SK-N-SH (cell line): Measurements from ENCODE around the gene NSUN7. TPM values are rescaled to one million over a fixed set of nuclear protein-coding genes. Genes with fewer than 3 reads are reported as not detected.
A peak's percentile ranks its signal among the peaks of the same experiment; 100 is the strongest.

Experiments used
- CTCF ChIA-PET: fragments of 300-600, 350-600 bp; formaldehyde crosslinking; extraction: SDS; loops from one replicate; lab custom pipeline; 2021; lab: Yijun Ruan, JAX
- POLR2A ChIA-PET: fragments of 350-600 bp; sonication (Branson Sonifier 250); formaldehyde crosslinking; extraction: SDS; loops from one replicate; lab custom pipeline; 2020; ENCODE audit warnings: antibody characterized with exemption, inconsistent platforms; lab: Yijun Ruan, JAX
- DNase-seq: peaks from one replicate; pipeline ENCODE4 v3.0.0; 2012
- H2AFZ ChIP-seq: fragments of 200-600 bp; sonication (generic); 2 replicates; pipeline ENCODE4 v1.8.1; 2016; ENCODE audit warnings: antibody characterized with exemption, mild to moderate bottlenecking, low read depth
- H3F3A ChIP-seq: fragments of 200-600 bp; sonication (generic); replicated peaks from 2 replicates; pipeline ENCODE3; 2016; ENCODE audit warnings: antibody characterized with exemption, mild to moderate bottlenecking; ENCODE audit not compliant: insufficient read depth
- H3K27ac ChIP-seq, 2 experiments: fragments of 200-500 bp in 1 of 2; fragments of 200-600 bp in 1 of 2; sonication (Bioruptor generic) in 1 of 2; sonication (generic), shearing (Covaris generic) in 1 of 2; 2 replicates each; pipeline versions ENCODE4 v1.5.1 to v1.6.1; 2014 to 2016; ENCODE audit warnings: low read depth in 2 of 2, inconsistent platforms in 1 of 2, low read length in 1 of 2, mild to moderate bottlenecking in 1 of 2, mixed read lengths in 1 of 2
- H3K27me3 ChIP-seq: fragments of 200-600 bp; sonication (generic), shearing (Covaris generic); 2 replicates; pipeline ENCODE4 v1.6.1; 2016; ENCODE audit warnings: mixed run types; ENCODE audit not compliant: insufficient read depth
- H3K36me3 ChIP-seq, 2 experiments: fragments of 200-500 bp in 1 of 2; fragments of 200-600 bp in 1 of 2; sonication (Bioruptor generic) in 1 of 2; sonication (generic) in 1 of 2; replicated peaks in 1 of 2; 2 replicates each; pipeline versions ENCODE3 to v1.5.1; 2014 to 2016; ENCODE audit warnings: low read length in 1 of 2, mild to moderate bottlenecking in 1 of 2; ENCODE audit not compliant: insufficient read depth in 2 of 2, control insufficient read depth in 1 of 2
- H3K4me1 ChIP-seq, 2 experiments: fragments of 200-500 bp in 1 of 2; fragments of 200-600 bp in 1 of 2; sonication (Bioruptor generic) in 1 of 2; sonication (generic), shearing (Covaris generic) in 1 of 2; 2 replicates each; pipeline versions ENCODE4 v1.5.1 to v1.6.1; 2014 to 2016; ENCODE audit warnings: low read depth in 1 of 2, low read length in 1 of 2, mixed run types in 1 of 2; ENCODE audit not compliant: insufficient read depth in 2 of 2, control insufficient read depth in 1 of 2
- H3K4me2 ChIP-seq: fragments of 200-600 bp; sonication (generic), shearing (Covaris generic); 2 replicates; pipeline ENCODE4 v1.6.1; 2017; ENCODE audit warnings: mixed run types
- H3K4me3 ChIP-seq, 2 experiments: fragments of 200-500 bp in 1 of 2; fragments of 200-600 bp in 1 of 2; sonication (Bioruptor generic) in 1 of 2; sonication (generic), shearing (Covaris generic) in 1 of 2; 2 replicates each; pipeline versions ENCODE4 v1.5.1 to v1.8.1; 2014 to 2016; ENCODE audit warnings: low read depth in 2 of 2, inconsistent platforms in 1 of 2, low read length in 1 of 2, mild to moderate bottlenecking in 1 of 2, mixed read lengths in 1 of 2, moderate library complexity in 1 of 2
- H3K79me2 ChIP-seq: fragments of 200-600 bp; sonication (generic); 2 replicates; pipeline ENCODE4 v1.8.1; 2017; ENCODE audit warnings: mild to moderate bottlenecking; ENCODE audit not compliant: insufficient read depth
- H3K9ac ChIP-seq: fragments of 200-600 bp; sonication (generic); 2 replicates; pipeline ENCODE4 v1.6.1; 2017; ENCODE audit warnings: mixed run types
- H3K9me2 ChIP-seq: fragments of 200-600 bp; sonication (generic); 2 replicates; pipeline ENCODE4 v1.6.1; 2017; ENCODE audit warnings: mixed run types
- H3K9me3 ChIP-seq: fragments of 200-600 bp; sonication (generic); 2 replicates; pipeline ENCODE4 v1.6.1; 2017; ENCODE audit warnings: mixed run types, mild to moderate bottlenecking, moderate library complexity
- H4K20me1 ChIP-seq: fragments of 200-600 bp; sonication (generic); 2 replicates; pipeline ENCODE4 v1.6.1; 2017; ENCODE audit warnings: mild to moderate bottlenecking, mixed run types; ENCODE audit not compliant: insufficient read depth
- CTCF ChIP-seq: fragments of 200-600 bp; sonication (generic); IDR thresholded peaks from 2 replicates; pipeline ENCODE4 v1.6.1; 2017; ENCODE audit warnings: antibody characterized with exemption, mild to moderate bottlenecking, moderate library complexity
- ELF1 ChIP-seq: IDR thresholded peaks from 2 replicates; pipeline ENCODE4 v1.4.0; 2012
- FOXM1 ChIP-seq: IDR thresholded peaks from 2 replicates; pipeline ENCODE4 v1.4.0; 2012; ENCODE audit warnings: low read depth, mild to moderate bottlenecking
- GATA2 ChIP-seq: sonication (generic); formaldehyde crosslinking; IDR thresholded peaks from 2 replicates; pipeline ENCODE4 v1.5.0; 2020; ENCODE audit warnings: mild to moderate bottlenecking, missing genetic modification reagents
- MEF2A ChIP-seq: IDR thresholded peaks from 2 replicates; pipeline ENCODE4 v1.4.0; 2012; ENCODE audit warnings: low read depth, borderline replicate concordance
- MXI1 ChIP-seq: IDR thresholded peaks from 2 replicates; pipeline ENCODE4 v1.6.1; 2012; ENCODE audit warnings: mild to moderate bottlenecking, low read depth, low read length, improper control_type of control experiment
- NRF1 ChIP-seq: IDR thresholded peaks from 2 replicates; pipeline ENCODE4 v1.6.1; 2012; ENCODE audit warnings: low read depth, mild to moderate bottlenecking, low read length
- PBX3 ChIP-seq: IDR thresholded peaks from 2 replicates; pipeline ENCODE4; 2012
- RAD21 ChIP-seq: IDR thresholded peaks from 2 replicates; pipeline ENCODE4 v1.6.1; 2012; ENCODE audit warnings: mild to moderate bottlenecking, low read length
- RCOR1 ChIP-seq: fragments of 150-350 bp; IDR thresholded peaks from 2 replicates; pipeline ENCODE4 v1.6.1; 2017; ENCODE audit warnings: antibody characterized with exemption, low read length
- REST ChIP-seq: IDR thresholded peaks from 2 replicates; pipeline ENCODE4 v1.6.1; 2012; ENCODE audit warnings: mild to moderate bottlenecking, low read depth, low read length, moderate library complexity
- RFX5 ChIP-seq: IDR thresholded peaks from 2 replicates; pipeline ENCODE4 v1.6.1; 2012; ENCODE audit warnings: mild to moderate bottlenecking, improper control_type of control experiment, low read length
- SIN3A ChIP-seq: IDR thresholded peaks from 2 replicates; pipeline ENCODE4 v1.6.1; 2012; ENCODE audit warnings: low read depth, mild to moderate bottlenecking, low read length, moderate library complexity, borderline replicate concordance
- SMC3 ChIP-seq: IDR thresholded peaks from 2 replicates; pipeline ENCODE4 v1.6.1; 2012; ENCODE audit warnings: low read depth, low read length, improper control_type of control experiment
- TAF1 ChIP-seq: IDR thresholded peaks from 2 replicates; pipeline ENCODE4 v1.6.1; 2012; ENCODE audit warnings: low read depth, mild to moderate bottlenecking, low read length, moderate library complexity, borderline replicate concordance
- TCF12 ChIP-seq: IDR thresholded peaks from 2 replicates; pipeline ENCODE4 v1.4.0; 2012
- TEAD4 ChIP-seq: IDR thresholded peaks from 2 replicates; pipeline ENCODE4 v1.4.0; 2012; ENCODE audit warnings: mild to moderate bottlenecking, borderline replicate concordance; ENCODE audit not compliant: insufficient read depth
- USF2 ChIP-seq: fragments of 150-350 bp; IDR thresholded peaks from 2 replicates; pipeline ENCODE4 v1.6.1; 2017; ENCODE audit warnings: antibody characterized with exemption, low read length, low read depth, borderline replicate concordance
- YY1 ChIP-seq: IDR thresholded peaks from 2 replicates; pipeline ENCODE4 v1.4.0; 2012; ENCODE audit warnings: low read depth, mild to moderate bottlenecking
- WGBS: methylation state at CpG from one replicate; pipeline ENCODE4 v1.1.6; 2017; ENCODE audit warnings: low lambda C conversion rate; 5-methylcytosine and 5-hydroxymethylcytosine counted together
- polyA plus RNA-seq, 3 experiments: library from polyadenylated mRNA; depleted of rRNA; stranded (reverse); fragments of >200 nt; gene quantifications; 2 replicates each; pipeline ENCODE4 v1.2.3, GENCODE V29; 2012

NSUN7 gene
- polyA plus RNA-seq, 1 of the 3 experiments (the other 2 are of a cell fraction), result 0.28 TPM

- Histone ChIP-seq H3K9ac (peak overlapping the region; percentile 58; the same call in 1 of the 2 replicates), H3K36me3 (no peaks in the 10 kb centered on the region), H3K27ac (no peak overlapping the region), H4K20me1 (no peaks in the 10 kb centered on the region), H2AFZ (peak overlapping the region; percentile 93), H3F3A (no peaks in the 10 kb centered on the region)
- 33% methylated on average over 27 of the region's 30 CpGs for WGBS
- peak; percentile 38 for DNase-seq
- TF ChIP-seq RCOR1 (no peak), RAD21 (no peak), NRF1 (no peak), PBX3 (no peak), GATA2 (CRISPR knock-in tag) (no peak), YY1 (no peak), CTCF (no peak), MXI1 (no peak), ELF1 (no peak), MEF2A (no peak), RFX5 (no peak), TCF12 (no peak), FOXM1 (no peak), SIN3A (no peak), TEAD4 (no peak), REST (no peak), SMC3 (no peak), USF2 (no peak), TAF1 (no peak)
- TF ChIP-seq, all 33 proteins: peak for 0
- no peaks in the 10 kb centered on the region for H3K9me2 ChIP-seq
- H3K9me3 ChIP-seq, result no peaks in the 10 kb centered on the region
- H3K4me3 ChIP-seq, result peak overlapping the region; percentile 53 to 54; a peak in 3 of 4 replicates
- H3K27me3 ChIP-seq, result no peaks in the 10 kb centered on the region
- ChIA-PET CTCF (interaction anchor here (0.6 to 2.3 kb wide), 7 partner anchors 13 to 464 kb away, joined by 3 to 9 read pairs (median 3); partner anchors contain the start of gene APBB2), POLR2A (no interaction called here)
- H3K4me2 ChIP-seq, result peak overlapping the region; percentile 65
- peaks cover 0 to 2% of the 10 kb centered on the region in 2 experiments; a peak in 1 of 4 replicates for H3K4me1 ChIP-seq
- no peaks in the 10 kb centered on the region for H3K79me2 ChIP-seq
Measured at GRCh38 chr4:40750461-40751258, 905 bp downstream of the NSUN7 start.
